GM11168 (cell line): ENCODE measurements around the gene SMIM24.
"Not testable (repeated sequence)": the region's sequence is repeated elsewhere in the genome, so short reads cannot be mapped to it uniquely, and the experiment has no call there.

Experiments used
- in situ Hi-C: fragments of 300-500 bp; cut with MboI; formaldehyde crosslinking; loops from one replicate; pipeline ENCODE4 v1.12.0; 2022; ENCODE audit warnings: low sequenced_read_pairs; ENCODE audit not compliant: unreplicated experiment

SMIM24 gene

DNA sequence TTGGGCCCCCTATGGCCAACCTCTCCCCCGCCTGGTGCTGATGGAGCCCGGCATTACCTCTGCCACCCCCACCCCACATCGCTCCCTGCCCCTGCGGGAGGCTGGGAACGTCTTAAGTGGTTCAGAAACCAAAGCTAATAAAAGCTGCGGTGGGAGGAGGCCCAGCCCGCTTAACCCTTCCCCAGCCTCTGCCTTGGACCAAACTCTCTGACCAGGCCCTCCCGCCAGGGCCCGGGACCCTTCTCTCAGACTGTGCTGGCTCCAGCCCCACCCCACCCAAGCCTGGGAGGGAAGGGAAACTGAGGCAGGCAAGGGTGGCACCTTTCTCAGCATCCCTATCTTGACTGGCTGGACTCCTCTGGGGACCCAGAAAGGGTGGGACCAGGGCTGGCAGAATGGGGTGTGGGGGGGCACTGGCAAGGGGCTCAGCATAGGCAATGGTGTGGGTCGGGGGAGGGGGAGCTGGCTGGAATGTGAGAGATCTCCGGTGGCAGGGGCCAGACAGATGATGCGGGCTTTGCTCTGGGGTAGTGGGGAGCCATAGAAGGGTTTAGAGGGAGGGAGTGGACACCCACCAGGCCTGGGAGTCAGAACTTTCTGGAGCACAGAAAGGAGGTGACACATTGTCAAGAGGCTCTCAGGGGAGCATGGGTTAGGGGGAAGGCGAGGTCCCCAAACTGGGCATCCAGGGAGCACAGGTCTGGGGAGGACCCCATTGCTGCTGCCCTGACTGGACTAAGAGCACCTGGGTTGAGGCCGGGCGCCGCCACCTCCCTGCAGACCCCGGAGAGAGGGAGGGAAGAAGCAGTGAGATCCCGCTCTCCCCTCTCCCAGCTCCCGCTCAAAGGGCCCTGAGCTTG, 21.9 kb downstream of the SMIM24 start:
- in situ Hi-C loops = no loop called here

DNA sequence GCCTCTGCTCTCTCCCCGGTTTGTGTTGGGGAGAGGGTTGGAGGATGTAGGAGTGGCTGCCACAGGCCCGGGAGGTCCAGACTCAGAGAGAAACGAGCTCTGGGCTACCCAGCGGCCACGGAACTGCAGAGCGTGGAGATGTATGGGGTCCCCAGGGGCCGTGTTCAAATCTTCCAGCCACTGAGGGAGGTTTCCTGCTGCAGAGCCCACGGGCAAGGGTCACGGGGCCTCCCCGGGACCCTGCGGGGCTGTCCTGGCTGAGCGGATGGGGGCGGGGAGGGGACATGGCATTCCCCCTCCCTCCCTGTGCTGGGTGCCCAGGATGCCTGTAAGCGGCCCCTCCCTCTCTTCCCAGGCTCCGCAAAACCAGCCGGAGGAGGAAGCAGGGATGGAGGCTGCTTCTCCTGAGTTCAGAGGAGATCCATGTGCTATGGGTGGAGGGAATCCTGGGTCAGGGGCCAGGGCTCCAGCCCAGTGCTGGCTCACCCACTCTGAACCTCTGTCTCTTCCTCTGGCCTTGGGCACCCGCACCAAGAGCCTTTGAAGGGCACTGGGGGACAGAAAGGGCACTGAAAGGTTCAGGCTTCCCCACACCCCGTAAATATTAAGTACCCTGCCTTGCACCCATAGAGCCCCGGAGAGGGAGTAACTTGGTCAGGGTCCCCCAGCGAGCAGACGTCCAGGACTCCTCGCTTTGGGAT, 22.6 kb downstream of the SMIM24 start:
- in situ Hi-C loops = no loop called here

DNA sequence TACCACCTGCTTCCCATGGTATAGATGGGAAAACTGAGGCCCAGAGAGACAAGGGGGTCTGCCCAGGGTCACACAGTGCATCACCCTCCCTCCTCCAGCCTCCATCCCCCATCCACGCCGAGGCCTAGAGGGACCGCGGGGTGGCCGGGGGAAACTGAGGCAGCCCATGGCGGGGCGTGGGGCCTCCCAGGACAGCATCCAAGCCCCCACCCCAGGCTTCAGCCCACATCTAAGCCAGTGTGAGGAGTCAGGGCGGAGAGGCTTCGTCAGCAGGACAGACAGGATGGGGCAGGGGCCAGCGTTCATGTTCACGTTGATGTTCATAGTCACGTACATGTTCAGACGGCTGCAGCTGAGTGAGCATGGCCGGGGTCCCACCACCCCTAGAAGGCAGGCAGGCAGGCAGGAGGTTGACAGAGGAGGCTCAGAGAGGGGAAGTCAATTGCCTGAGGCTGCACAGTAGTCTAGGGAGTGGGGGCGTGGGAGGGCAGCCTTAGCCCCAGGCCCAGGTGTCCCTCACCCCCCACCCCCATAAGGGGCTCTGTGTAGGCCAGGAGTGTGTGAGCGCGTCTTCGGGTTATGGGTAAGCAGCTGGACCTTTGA, 23.3 kb downstream of the SMIM24 start:
- in situ Hi-C loops = no loop called here

DNA sequence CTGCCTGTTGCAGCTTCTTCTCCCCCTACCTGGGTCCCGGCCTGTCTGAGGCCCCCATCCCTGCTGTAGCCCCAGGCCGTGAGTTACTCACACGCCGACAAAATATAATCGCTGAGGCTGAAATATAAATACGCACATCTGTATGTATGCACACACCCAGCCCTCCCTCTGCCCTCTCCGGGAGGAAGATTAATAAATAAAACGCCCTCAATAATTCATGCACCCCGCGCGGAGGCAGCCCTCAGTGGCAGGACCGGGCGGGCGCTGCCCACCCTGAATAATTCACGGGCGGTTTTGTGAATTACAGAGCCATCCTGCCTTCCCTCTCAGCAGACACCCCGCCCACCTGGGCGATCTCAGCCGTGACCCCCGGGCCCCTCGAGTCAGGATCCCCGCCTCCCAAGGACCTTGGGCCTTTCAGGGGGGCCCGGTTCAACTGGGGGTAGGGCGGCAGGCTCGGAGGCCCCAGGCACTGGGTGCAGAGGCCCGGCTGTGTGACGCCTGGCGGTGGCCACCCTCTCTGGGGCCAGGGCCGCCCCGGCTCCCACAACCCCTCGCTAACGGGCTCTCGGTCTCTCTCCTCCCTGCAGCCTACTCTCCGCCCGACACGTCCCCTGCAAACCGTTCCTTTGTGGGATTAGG, 24.2 kb downstream of the SMIM24 start:
- in situ Hi-C loops = no loop called here

DNA sequence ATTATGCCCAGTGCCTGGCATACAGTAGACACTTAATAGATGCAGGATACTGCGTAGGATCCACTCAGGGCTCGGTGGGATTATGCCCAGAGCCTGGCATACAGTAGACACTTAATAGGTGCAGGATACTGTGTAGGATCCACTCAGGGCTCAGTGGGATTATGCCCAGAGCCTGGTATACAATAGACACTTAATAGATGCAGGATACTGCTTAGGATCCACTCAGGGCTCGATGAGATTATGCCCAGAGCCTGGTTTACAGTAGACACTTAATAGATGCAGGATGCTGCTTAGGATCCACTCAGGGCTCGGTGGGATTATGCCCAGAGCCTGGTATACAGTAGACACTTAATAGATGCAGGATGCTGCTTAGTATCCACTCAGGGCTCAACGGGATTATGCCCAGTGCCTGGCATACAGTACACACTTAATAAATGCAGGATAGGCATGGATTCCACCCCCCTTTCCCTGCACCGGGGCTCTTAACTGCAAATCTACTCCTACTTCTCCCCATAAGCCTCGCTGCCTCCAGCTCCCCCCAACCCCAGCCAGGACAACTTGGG, 24.9 kb downstream of the SMIM24 start:
- in situ Hi-C loops = no loop called here

DNA sequence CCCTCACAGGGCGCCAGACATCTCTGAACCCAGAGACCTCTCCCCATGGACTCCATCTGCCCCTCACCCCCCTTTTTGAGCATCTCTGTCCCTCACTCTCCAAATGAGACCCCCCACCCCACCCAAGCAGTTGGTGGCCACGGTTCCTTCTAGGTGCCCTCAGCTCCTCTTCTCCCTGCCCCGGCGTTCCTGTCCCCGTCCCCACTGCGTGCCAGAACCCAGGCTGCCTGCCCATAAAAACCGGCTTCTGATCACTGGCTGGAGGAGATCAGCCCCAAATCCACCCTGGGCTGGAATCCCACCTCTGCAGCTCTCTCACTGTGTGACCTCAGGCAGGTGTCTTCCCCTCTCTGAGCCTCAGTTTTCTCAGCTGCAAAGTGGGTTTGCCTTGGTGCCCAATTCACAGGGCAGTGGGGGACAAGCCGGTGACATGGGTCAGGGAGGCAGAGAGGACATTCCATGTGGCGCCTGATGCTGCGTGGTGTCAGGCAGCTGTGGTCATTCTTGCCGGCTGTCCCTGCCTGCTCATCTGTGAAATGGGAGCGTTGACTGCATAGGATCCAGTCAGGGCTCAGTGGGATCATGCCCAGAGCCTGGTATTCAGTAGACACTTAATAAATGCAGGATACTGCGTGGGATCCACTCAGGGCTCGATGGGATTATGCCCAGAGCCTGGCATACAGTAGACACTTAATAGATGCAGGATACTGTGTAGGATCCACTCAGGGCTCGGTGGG, 25.5 kb downstream of the SMIM24 start:
- in situ Hi-C loops = no loop called here

DNA sequence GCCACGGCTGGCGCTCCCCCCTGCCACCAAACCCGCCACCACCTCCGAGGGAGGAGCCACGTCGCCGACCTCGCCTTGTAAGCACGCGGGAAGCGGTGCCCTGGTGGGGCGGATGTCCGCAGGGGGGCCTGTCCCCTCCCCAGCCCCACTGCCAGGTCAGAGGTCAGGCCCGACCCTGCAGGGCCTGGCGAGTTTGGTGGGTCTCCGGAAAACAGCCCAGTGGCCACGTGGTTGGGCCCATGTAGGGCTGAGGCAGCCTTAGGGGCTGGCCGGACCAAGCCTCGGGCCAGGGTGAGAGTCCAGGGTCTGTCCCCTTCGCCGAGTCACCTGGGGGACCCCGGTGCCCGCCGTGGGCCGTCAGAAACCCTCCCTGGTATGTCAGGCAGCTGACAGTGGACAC, 26.5 kb downstream of the SMIM24 start:
- in situ Hi-C loops = no loop called here

DNA sequence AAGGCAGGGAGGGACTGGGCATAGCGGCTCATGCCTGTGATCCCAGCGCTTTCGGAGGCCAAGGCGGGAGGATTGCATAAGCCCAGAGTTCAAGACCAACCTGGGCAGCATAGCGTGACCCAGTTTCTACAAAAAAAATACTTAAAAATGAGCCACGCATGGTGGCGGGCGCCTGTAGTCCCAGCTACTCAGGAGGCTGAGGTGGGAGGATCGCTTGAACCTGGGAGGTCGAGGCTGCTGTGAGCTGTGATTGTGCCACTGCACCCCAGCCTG, 27.4 kb downstream of the SMIM24 start:
- in situ Hi-C loops = not testable (repeated sequence)

DNA sequence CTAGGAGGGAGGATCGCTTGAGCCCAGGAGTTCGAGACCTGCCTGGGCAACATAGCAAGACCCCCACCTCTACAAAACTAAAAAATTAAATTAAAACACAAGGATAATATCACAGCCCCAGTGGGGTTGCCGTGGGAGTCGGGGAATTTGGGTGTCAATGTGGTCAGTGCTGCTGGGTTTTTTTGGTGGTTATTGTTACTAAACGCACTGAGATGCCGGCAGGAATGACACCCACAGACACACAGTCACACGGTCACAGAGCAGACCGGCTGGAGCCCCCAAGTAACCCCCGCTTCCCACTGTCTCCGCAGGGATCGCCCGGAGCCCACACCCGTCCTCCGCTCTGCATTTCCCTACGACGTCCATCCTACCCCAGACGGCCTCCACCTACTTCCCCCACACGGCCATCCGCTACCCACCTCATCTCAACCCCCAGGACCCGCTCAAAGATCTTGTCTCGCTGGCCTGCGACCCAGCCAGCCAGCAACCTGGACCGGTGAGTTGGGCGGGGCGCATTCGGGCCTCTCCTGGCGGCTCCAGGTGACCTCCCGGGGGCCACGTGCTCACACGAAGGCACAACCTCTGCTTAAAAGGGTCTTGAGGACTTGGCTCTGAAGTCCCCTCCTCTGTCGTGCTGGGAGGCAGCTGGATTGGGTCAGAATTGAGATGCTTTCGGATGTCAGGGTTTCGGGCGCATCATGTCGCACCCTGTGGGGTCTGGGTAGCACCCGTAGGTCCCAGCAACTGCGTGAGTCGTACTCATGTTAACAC, 28.0 kb downstream of the SMIM24 start:
- in situ Hi-C loops = no loop called here

DNA sequence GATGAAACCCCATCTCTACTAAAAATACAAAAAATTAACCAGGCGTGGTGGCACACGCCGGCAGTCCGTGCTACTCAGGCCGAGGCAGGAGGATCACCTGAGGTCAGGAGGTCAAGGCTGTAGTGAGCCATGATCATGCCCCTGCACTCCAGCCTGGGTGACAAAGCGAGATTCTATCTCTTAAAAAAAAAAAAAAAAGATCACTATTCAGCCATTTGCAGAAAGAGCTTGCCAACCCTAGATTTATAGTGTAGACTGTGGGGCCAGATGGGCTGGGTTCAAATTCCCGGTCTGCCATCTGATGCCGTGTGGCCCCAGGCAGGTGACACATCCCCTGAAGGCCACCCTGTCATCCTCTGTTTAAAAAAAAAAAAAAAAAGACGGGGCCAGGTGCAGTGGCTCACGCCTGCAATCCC, 28.9 kb downstream of the SMIM24 start:
- in situ Hi-C loops = no loop called here

DNA sequence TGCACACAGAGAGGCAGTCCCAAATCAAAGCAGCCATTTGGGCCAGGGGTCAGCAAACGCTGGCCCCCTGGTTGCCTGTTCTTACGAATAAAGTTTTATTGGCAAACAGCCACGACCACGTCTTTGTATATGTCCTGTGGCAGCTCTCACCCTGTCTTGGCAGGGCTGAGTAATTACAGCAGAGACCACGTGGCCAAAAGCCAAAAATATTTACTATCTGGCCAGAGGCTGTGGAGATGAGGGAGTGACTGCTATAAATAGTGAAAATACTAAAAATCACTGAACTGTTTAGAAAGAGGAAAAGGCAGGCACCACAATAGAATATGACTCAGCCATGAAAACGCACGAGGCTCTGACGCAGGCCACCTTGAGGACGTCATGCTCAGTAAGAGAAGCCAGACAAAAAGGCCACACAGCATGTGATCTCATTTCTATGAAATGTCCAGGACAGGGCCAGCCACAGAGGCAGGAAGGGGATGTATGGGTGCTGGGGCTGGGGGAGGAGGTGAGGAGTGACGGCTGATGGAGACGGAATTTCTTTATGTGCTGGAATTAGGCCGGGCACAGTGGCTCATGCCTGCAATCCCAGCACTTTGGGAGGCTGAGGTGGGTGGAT, 29.4 kb downstream of the SMIM24 start:
- in situ Hi-C loops = no loop called here

DNA sequence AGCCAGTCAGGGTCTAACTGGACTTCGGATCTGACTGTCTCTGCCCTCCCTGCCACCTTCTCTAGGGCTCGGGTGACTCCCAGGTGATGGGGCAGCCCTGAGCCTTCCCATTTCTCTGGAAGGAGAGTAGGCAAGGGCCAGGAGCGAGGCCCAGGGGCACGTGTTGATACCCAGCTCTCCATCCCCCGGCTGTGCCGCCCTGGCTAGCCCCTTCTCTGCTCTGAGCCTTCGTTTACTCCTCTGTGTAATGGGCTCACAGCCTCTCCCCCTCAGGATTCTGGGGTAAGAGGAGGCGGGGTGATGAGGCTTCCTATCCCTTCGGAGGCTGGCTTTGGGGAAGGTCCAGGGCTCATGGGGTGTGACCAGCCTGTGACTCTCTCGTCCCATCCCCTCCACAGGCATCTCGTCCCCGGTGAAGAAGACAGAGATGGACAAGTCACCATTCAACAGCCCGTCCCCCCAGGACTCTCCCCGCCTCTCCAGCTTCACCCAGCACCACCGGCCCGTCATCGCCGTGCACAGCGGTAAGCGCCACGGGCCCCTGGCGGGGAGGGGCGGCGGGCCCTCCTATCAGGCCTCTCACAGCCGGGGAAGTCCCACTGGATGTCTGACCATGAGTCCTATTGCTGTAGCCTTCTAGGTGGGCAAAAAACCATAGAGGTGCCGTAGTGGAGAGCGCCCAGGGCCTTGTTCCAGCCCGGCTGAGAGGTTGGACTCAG, 31.6 kb downstream of the SMIM24 start:
- in situ Hi-C loops = no loop called here

DNA sequence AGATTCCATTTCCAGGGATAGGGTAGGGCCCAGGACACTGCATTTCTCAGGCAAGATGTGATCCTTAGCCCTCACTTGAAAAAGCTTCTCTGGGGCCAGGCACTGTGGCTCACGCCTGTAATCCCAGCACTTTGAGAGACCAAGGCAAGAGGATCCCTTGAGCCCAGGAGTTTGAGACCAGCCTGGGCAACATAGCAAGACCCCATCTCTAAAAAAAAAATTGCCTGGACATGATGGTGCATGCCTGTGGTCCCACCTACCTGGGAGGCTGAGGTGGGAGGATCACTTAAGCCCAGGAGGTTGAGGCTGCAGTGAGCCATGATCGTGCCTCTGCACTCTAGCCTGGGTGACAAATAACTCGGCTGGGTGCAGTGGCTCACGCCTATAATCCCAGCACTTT, 33.7 kb downstream of the SMIM24 start:
- in situ Hi-C loops = not testable (repeated sequence)

DNA sequence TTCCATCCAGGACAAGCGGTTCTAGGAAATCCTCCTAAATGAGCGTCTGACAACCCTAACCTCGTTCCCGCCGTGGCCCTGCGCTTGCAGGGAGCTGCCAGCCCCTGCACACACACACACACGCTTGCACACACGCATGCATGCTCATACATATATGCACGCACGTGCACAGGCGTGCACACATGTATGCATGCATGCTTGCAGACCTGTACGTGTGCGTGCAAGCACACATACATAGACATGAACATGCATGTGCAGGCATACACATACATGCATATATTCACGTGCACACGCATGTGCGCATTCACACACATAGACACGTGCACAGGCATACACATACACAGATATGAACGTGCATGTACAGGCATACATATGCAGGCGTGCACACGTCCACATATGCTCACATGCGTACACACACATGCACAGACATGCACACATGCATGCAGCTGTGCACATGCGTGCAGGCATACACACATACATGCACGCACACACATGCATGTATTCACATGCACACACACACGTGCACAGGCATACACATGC, 35.6 kb downstream of the SMIM24 start:
- in situ Hi-C loops = no loop called here

DNA sequence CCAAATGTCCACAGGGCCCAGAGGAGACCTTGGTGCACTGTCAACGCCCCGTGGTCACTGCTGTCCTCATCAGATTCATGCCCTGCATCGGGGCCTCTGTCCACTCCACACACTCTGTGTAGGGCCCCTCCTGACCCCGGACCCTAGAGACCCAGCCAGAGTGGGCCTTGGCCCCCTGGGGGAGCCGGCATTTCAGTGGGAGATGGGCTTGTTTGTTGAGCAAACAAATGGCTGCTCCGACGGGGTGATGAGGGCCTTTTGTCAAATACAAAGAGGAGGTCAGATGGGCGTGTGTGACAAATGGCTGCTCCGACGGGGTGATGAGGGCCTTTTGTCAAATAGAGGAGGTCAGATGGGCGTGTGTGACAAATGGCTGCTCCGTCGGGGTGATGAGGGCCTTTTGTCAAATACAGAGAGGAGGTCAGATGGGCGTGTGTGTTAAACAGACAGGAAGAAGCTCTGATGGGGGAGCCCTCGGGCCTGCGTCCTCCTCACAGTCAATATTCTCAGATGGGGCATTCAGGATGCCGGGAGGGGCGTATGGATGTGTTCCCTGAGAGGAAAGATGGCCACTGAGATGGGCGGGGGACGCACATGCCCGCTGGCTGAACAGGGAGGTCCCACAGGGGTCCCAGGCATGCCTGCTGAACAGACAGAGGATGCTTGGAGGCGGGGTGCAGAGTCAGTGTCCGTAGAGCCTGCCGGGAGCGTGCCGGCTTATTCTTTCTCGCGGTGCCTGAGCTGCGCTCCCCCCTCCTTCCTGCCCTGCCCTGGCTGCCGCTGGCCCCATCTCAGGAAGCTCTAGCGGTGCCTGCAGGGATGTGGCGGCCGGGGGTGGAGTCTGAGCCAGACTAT, 36.3 kb downstream of the SMIM24 start:
- in situ Hi-C loops = no loop called here

DNA sequence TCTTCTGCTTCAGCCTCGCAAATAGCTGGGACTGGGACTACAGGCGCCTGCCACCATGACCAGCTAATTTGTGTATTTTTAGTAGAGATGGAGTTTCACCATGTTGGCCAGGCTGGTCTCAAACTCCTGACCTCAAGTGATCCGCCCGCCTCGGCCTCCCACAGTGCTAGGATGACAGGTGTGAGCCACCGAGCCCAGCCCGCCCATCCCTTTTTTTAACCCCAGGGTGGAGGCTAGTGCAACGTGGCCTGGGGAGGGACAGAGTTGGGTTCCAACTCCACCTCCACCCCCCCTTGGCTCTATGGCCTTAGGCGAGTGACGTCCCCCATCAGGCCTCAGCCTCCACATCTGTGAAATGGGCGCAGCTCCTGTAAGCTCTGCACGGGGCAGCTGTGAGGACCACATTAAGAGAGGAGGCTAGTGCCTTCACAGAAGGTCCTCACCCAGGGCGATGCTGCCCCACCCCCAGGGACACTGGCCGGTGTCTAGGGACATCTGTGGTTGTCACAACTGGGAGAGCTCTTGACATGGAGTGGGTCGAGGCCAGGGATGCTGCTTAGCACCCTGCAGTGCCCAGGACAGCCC, 37.7 kb downstream of the SMIM24 start:
- in situ Hi-C loops = no loop called here

DNA sequence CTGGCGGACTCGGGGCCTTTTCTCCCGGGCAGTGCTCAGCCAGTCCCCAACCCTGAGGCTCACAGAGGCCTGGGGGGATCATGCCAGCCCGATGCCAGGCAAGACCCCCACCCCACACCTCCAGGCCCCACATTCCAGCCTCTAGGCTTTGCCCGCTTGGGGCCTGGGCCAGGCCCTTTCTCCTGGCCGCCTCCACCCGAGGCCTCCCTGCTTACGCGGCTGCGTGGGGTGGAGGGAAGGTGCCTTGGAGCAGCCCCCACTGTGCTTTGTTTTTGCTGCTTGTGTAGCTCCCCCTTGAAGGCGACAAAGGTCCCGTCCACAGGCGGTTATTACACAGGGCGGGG, 38.4 kb downstream of the SMIM24 start:
- in situ Hi-C loops = no loop called here
